GM10266 (cell line): ENCODE data around the gene LY86.

Source experiments
- DNase-seq: peaks from one replicate; pipeline ENCODE4 v3.0.0; 2012; ENCODE audit errors: extremely low spot score
- CTCF ChIP-seq: IDR thresholded peaks from 2 replicates; pipeline ENCODE4 v1.5.1; 2012; ENCODE audit warnings: mild to moderate bottlenecking, low read depth; ENCODE audit not compliant: control insufficient read depth, insufficient read depth; ENCODE audit errors: missing control alignments

Gene LY86

GRCh38 chr6:6570929-6571671 lies 17.4 kb upstream of the LY86 start:
- DNase-seq: no peak
- no peak for TF ChIP-seq CTCF

GRCh38 chr6:6575143-6575542 lies 13.4 kb upstream of the LY86 start:
- DNase-seq: no peak
- TF ChIP-seq CTCF: no peak

- no peak for DNase-seq
- no peak for TF ChIP-seq CTCF
These were observed 10.8 kb upstream of the LY86 start for GRCh38 chr6:6577735-6578134.

- DNase-seq: no peak
- no peak for TF ChIP-seq CTCF
These were observed 9.2 kb upstream of the LY86 start for GRCh38 chr6:6579281-6579680.

- DNase-seq: no peak
- TF ChIP-seq CTCF: no peak
These were observed 8.2 kb upstream of the LY86 start for GRCh38 chr6:6580225-6580856.

- TF ChIP-seq CTCF: no peak
- DNase-seq: no peak
These were observed 7.5 kb upstream of the LY86 start for GRCh38 chr6:6581054-6581453.

- no peak for TF ChIP-seq CTCF
These were observed 6.4 kb upstream of the LY86 start for GRCh38 chr6:6582131-6582530.

More at GRCh38 chr6:6582131-6582530, 6.4 kb upstream of the LY86 start:
- no peak for DNase-seq
